GM21528 (cell line): Measurements from ENCODE around the gene TRAPPC12.
"Not testable (repeated sequence)": the region's sequence is repeated elsewhere in the genome, so short reads cannot be mapped to it uniquely, and the experiment has no call there.

ENCODE experiments used
- ATAC-seq: cut with Tn5 transposase; IDR thresholded peaks from one replicate; pipeline ENCODE4 v1.9.1; 2021; ENCODE audit warnings: mild to moderate bottlenecking, moderate library complexity; ENCODE audit not compliant: unreplicated experiment, low FRiP score

The TRAPPC12 gene

GRCh38 chr2:3430172-3430571, 50.7 kb downstream of the TRAPPC12 start:
- no peak for ATAC-seq

GRCh38 chr2:3430740-3431490, 51.4 kb downstream of the TRAPPC12 start:
- no peak for ATAC-seq

DNA sequence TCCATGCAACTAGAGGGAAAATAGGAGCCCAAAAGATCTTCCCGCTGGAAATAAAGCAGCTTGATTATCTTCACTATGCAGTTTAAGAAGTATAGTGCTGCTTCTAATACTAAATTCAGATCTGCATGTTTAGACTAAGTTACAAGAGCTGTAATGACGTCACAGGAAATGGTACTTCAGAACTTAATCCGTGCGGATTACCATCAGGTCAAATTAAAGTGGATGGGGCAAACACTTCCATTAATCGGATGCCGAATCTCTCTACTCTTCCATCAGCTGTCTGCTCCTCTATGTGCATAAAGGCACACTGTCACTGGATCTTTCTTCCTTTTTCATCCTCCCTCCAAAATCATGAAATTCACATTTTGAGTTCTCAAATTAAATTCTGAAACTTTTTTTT, 52.6 kb downstream of the TRAPPC12 start:
- no peak for ATAC-seq

GRCh38 chr2:3432693-3433338, 53.3 kb downstream of the TRAPPC12 start:
- no peak for ATAC-seq

DNA sequence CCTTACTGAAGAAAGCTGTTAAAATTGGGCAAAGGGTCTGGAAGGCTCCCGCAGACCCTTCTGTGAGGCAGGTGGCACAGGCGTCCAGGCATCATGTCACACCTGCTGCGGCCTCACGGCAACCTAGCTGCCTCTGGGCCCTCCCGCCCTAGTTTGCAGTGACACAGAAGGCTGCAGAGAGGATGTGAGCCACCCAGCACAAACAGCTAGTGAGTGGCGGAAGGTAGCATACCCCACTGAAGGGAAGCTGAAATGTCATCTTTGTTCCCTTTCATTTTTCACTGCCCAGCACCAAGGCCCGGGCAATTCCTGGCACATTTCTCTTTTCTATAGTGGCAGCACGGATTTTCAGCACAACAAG, 53.8 kb downstream of the TRAPPC12 start:
- ATAC-seq: no peak

DNA sequence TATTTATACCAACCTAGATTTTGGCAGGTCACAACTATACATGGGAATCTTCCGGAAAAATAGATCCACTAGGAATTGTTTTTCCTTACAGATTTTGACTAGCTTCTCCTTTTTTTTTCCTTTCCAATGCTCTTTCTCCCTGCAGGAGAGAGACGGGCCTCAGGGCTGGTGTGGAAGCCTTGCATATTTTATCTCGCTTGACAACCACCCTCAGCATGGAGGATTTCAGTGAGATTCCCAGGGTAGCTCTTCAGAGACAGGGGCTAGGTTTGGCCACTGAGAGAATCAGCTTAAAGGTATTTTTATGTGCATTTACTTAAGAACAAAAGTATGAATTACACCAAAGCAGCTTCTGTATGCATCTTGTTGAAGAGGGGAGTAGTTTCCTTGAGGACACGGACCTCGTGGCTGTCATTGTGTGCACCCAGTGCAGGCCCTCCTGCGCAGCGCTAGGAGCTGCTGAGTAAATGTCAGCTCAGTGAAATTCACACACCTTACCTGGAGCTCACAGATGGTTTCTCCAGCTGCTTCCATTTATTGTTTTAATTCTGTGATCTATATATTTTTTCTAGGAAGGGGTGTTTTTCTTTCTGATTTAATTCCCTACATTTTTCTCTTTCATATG, 54.4 kb downstream of the TRAPPC12 start:
- no peak for ATAC-seq

GRCh38 chr2:3434654-3435053, 55.2 kb downstream of the TRAPPC12 start:
- no peak for ATAC-seq

- no peak for ATAC-seq
Measured at GRCh38 chr2:3435445-3435844, 56.0 kb downstream of the TRAPPC12 start.

- no peak for ATAC-seq
Measured at GRCh38 chr2:3440477-3440876, 61.0 kb downstream of the TRAPPC12 start.

GRCh38 chr2:3441465-3441864, 62.0 kb downstream of the TRAPPC12 start:
- no peak for ATAC-seq

GRCh38 chr2:3442185-3442584, 62.7 kb downstream of the TRAPPC12 start:
- ATAC-seq: no peak

DNA sequence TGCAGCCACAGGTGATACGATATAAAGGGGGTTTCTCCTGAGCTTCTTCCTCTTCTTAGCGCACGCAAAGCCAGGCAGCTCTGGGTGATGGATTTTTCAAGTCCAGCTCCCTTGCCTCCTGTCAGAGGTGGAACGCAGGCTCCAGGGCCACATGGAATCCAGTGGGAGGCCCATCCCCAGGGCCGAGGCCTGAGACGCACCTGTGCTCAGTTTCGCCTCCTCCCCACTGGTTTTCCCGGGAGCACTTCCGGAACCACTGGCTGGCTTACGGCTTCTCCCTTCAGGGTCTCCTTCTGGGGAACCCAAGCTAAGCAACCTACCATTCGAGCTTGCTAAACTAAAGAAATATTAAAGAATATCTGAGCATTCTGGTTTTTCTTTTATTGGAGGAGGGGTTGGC, 63.6 kb downstream of the TRAPPC12 start:
- no peak for ATAC-seq

GRCh38 chr2:3443506-3444084, 64.1 kb downstream of the TRAPPC12 start:
- ATAC-seq: no peak

DNA sequence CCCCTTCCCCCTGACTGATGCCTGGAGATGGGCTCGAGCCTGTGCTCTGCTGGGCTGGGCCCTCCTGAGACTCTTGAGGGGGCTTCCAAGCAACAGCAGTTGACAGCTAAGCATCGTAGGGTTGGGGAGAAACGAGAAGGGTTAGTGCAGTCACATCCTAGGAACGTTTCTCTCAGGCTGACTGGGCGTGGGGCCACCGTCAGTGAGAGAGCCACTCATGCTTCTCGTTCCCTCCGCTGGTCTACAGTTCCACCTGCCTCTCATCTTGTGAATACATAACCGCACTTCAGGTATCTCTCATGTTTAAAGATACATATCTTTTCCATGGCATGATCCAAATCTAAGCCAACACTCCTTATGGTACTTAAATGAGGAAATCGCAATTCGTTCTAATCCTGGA, 66.4 kb downstream of the TRAPPC12 start:
- ATAC-seq: no peak

DNA sequence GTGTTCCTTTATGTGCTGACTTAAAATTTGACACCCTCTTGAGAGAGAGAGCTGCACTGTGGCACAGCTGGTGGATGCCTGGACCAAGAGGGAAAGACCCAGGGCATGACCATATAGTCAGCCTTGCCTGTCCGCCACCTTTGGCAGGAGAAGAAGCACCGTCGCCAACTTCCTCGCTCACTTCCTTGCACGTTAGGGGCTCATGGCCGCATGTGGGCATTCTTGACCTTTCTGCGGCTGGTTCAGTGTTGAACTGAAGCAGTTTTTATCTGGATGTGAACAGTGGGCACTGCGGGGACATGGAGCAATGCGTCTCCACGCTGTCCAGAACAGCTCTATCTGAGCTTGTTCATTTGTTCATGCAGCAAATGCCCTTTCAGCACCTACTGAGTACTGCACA, 66.9 kb downstream of the TRAPPC12 start:
- ATAC-seq: no peak

GRCh38 chr2:3447186-3447585, 67.7 kb downstream of the TRAPPC12 start:
- not testable (repeated sequence) for ATAC-seq

DNA sequence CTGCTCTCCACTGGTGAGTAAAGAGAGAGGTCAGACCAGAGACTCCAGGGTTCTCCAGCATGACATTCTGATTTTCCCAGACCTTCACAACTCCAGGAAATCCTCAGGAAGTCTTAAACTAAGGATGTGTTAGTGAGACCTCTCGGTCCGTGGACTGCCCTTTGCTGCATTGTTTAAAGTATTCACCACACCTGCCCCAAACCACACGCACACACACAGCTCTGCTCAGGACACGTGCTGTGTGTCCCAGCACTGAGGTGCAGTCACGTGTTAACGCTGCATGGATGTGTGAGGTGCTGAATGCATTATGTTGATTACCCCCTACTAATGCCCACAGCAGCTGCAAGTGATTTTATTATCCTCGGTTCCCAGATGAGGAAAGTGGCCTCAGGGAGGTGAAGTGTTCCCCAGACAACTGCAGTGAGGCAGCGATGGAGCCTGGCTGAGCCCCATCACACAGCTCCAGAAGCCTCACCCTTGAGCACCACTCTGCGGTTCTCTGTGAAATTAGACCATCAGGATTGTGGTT, 68.4 kb downstream of the TRAPPC12 start:
- no peak for ATAC-seq

DNA sequence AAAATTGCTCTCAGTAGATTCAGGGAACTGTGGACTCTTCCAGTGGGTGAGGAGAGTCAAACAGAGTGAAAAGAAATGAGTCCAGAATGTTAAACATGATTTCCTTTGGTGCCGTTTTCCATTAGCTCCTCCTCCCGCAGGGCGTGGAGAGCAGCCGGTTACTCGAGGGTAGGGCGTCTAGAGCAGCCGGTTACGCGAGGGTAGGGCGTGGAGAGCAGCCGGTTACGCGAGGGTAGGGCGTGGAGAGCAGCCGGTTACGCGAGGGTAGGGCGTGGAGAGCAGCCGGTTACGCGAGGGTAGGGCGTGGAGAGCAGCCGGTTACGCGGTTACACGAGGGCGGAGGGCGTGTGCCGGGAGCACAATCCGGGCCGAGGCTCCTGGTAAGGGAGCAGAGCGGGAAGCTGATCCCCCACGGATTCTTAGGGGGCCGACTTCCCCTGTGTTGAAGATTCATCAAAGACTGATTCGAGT, 69.0 kb downstream of the TRAPPC12 start:
- ATAC-seq: not testable (repeated sequence)

DNA sequence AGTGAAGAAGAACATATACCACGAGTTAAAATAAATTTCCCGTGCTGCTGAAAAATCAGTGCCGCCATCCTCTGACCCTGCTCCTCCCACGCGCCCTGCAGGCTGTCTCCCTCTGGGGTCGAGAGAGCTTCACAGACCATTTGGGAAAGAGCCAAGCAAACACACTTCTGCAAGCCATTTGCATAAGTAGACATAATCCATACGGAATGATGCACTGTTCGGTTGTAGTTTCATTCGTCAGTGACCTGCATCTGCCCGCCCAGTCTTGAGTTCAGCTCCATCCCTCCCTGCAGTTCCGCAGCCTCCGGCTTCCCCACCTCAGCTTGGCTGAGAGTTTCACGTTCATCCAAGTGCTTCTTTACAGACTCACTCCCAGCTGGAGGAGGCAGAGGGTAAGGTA, 69.6 kb downstream of the TRAPPC12 start:
- ATAC-seq: no peak

- no peak for ATAC-seq
Measured at GRCh38 chr2:3449936-3450335, 70.4 kb downstream of the TRAPPC12 start.

DNA sequence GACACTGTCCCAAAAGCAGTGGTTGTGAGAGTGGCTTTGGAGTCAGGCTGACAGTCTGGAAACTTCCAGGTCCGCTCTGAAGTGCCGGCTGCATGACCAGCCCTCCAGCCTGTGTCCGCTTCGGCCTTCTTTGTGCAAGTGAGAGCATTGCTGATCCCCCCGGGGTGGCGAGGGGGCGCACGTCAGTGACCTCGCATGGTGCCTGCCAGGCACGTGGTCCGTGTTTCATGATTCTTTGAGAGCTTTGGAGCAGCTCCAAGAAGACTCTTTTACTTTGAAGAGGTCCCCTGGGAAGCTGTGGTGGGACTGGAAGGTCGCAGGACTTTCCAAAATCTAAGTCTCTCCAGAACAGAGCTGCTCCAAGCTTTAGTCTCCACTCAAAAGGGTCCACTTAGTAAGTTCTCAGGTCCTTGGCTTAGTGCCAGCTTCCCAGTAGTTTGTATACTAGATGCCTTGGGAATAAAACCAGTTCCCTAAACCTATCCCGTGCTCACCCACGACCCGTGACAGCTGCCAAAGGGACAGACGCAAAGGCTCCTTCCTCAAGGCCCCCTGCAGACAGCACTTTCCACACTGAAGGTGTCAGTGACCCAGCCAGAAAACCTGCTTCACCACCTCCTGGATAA, 71.0 kb downstream of the TRAPPC12 start:
- no peak for ATAC-seq
